GM06990 (cell line): Measurements from ENCODE around the gene S100A2.
"Not testable (repeated sequence)": the region's sequence is repeated elsewhere in the genome, so short reads cannot be mapped to it uniquely, and the experiment has no call there.

ENCODE experiments used
- DNase-seq: peaks from one replicate; pipeline ENCODE4 v3.0.0-alpha.2; 2011; ENCODE audit not compliant: insufficient read length; ENCODE audit errors: extremely low read depth
- H3K27me3 ChIP-seq: replicated peaks from 2 replicates; pipeline ENCODE4 v1.6.0; 2011; ENCODE audit warnings: low read length; ENCODE audit not compliant: control insufficient read depth, insufficient read depth
- H3K36me3 ChIP-seq: 2 replicates; pipeline ENCODE4 v1.5.1; 2011; ENCODE audit warnings: low read length; ENCODE audit not compliant: control insufficient read depth, insufficient read depth
- H3K4me3 ChIP-seq: replicated peaks from 2 replicates; pipeline ENCODE4 v1.5.1; 2011; ENCODE audit warnings: low read depth, mild to moderate bottlenecking, control low read depth, low read length
- CTCF ChIP-seq: IDR thresholded peaks from 2 replicates; pipeline ENCODE4 v1.5.1; 2011; ENCODE audit warnings: low read length, control low read depth, mild to moderate bottlenecking, inconsistent platforms; ENCODE audit not compliant: insufficient read depth, poor library complexity, severe bottlenecking

S100A2 gene

GRCh38 chr1:153567621-153568366 is 2.1 kb upstream of the S100A2 start:
- Histone ChIP-seq H3K27me3 (no peaks in the 10 kb centered on the region), H3K4me3 (no peak overlapping the region), H3K36me3 (no peaks in the 10 kb centered on the region)
- no peak for TF ChIP-seq CTCF
- no peak for DNase-seq

GRCh38 chr1:153566414-153567371 is 1.0 kb upstream of the S100A2 start:
- Histone ChIP-seq H3K27me3 (no peaks in the 10 kb centered on the region), H3K4me3 (no peak overlapping the region), H3K36me3 (no peaks in the 10 kb centered on the region)
- TF ChIP-seq CTCF = no peak
- peak; percentile 59 for DNase-seq

- H3K4me3 ChIP-seq = no peak overlapping the region
- H3K27me3 ChIP-seq = no peaks in the 10 kb centered on the region
- no peaks in the 10 kb centered on the region for H3K36me3 ChIP-seq
- DNase-seq = no peak
- no peak for TF ChIP-seq CTCF
These were observed 1.7 kb downstream of the S100A2 start for GRCh38 chr1:153563991-153564390.

- DNase-seq = no peak
- TF ChIP-seq CTCF = no peak
- Histone ChIP-seq H3K27me3 (no peaks in the 10 kb centered on the region), H3K36me3 (no peaks in the 10 kb centered on the region), H3K4me3 (no peak overlapping the region)
These were observed 2.2 kb downstream of the S100A2 start for GRCh38 chr1:153563483-153563901.

GRCh38 chr1:153562021-153562420 is 3.6 kb downstream of the S100A2 start:
- H3K36me3 ChIP-seq, H3K4me3 ChIP-seq, H3K27me3 ChIP-seq, DNase-seq: not testable (repeated sequence)

GRCh38 chr1:153561466-153561985 is 4.1 kb downstream of the S100A2 start:
- no peak overlapping the region for H3K4me3 ChIP-seq

More at GRCh38 chr1:153561466-153561985, 4.1 kb downstream of the S100A2 start:
- H3K27me3 ChIP-seq = no peaks in the 10 kb centered on the region
- no peak for DNase-seq
- no peak for TF ChIP-seq CTCF
- no peaks in the 10 kb centered on the region for H3K36me3 ChIP-seq
